HG02610 (cell line): ENCODE measurements around the gene LHFPL2.

Experiments
- ATAC-seq: cut with Tn5 transposase; IDR thresholded peaks from one replicate; pipeline ENCODE4 v1.9.1; 2021; ENCODE audit warnings: mild to moderate bottlenecking, moderate library complexity; ENCODE audit not compliant: unreplicated experiment

Gene LHFPL2

DNA sequence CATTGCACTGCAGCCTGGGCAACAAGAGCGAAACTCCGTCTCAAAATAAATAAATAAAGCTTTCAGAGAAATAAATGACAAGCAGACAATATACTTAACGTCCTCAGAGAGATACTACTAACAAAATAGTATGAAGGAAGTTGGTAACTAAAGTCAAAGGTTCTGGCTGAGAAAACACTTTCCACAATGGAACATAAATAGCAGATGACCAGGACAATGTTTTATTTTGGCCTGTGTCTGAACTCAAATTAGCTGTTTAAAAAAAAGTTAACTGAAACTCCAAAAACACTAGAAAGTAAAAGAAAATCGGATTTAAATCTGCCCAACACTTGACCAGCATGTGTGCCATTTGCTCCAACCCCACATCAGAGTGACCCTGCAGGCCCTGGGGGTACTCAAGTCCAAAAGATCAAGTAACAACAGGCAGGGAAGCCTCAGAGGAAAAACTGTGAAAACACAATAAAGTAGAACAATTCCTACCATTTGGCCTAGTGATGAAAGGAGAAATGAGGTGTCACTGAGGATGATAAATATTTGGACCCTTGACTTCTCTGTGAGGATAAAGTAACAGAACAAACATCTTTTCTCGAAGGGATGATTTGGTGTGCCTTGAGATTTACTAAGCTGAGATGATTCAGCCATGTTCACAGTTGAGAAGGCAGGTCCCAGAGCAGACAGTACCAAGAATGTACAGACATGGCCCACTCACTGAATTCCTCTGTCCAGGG lies 47.7 kb downstream of the LHFPL2 start:
- no peak for ATAC-seq

GRCh38 chr5:78598973-78599372 lies 49.6 kb downstream of the LHFPL2 start:
- no peak for ATAC-seq

DNA sequence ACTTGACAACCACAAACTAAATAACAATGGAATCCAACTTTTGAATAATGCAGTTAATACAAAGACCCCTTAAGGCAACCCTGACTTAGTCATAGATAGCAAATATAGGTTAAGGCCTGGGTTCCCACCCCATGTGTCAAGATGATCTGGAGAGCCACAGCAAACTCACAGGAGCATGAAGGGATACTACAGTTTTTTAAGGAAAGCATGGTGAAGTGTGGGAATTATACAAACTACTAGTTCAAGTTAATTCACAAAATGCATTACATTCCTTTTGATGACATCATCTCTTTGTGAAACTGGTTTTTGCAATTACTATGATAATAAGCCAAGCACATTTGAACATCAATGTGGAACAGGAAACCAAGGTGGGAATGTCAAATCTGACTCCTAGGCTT lies 50.6 kb downstream of the LHFPL2 start:
- ATAC-seq: no peak

DNA sequence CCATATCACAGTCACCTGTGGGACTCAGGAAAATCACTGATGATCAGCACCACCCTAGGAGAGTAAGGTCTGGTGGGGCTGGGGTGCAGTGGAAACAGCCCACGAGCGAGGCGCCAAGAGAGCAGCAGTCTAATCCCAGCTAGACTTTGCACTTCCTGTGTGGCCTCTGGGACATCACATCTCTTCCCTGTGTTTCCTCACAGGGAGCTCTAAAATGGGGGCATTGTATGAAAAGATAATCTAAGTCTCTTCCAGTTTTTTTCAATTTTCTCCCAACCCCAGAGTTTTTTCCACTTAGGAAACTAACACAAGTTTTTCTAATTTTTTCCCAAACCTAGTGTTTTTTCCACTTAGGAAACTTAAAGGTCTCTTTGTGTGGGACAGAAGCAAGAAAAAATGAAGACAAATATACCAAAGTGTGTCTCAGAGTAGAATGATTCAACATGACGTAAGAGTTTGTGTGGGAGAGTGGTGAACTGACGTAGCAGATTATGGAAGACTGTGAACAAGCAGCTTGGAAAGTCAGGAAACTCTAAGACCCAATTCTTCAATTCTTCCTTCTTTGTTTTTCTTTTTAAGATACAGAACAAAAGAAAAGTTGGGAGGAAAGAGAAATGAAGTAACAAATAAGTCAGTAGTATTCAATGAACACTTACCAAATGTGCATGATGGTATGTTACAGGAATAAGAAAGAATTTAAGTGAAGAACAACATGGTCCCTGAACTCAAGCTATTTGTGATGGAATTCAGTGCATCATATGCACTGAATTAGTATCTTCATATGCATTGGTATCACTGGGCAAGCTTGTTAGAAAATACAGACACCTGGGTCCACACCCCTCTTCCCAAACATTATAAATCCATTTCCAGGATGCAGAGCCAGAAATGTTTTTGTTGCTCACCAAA lies 51.3 kb downstream of the LHFPL2 start:
- no peak for ATAC-seq

GRCh38 chr5:78595458-78595921 lies 53.1 kb downstream of the LHFPL2 start:
- no peak for ATAC-seq

- ATAC-seq: no peak
Observed at GRCh38 chr5:78594610-78595457, 53.7 kb downstream of the LHFPL2 start.

- no peak for ATAC-seq
Observed at GRCh38 chr5:78594021-78594420, 54.6 kb downstream of the LHFPL2 start.

GRCh38 chr5:78593465-78593864 lies 55.1 kb downstream of the LHFPL2 start:
- ATAC-seq: no peak

GRCh38 chr5:78592735-78593386 lies 55.7 kb downstream of the LHFPL2 start:
- ATAC-seq: no peak

DNA sequence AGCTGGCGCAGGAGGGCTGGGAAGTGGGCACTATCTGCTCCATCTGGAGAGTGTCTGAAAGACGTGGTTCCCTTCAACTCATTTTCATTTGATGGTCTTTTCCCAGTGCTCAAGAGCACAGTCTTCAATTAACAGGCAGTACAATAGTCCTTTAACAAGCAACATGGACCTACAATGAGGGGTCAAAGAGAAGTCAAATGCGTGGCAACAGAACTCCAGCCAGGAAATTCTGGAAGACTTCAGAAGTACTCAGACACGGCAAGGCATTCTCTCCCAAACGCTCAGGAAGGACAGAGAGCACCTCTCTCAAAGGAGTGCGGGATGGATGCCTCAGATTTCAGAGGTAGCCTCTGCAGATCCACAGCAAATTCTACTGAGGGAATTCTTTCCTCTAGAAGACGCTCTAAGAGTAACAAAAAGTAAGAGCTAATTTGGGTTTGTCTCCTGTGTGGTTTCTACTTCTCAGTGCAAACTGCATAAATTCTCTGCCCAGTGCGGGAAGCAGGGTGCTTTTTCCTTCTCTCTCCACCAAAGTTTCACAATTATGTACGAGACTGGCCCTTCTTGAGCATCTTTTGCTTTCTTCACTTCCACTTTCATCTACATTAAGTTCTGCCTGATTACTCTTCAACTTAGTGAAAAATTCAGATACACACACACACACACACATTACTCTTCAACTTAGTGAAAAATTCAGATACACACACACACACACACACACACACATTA lies 56.4 kb downstream of the LHFPL2 start:
- peak; percentile 78 for ATAC-seq

- ATAC-seq: no peak
Observed at GRCh38 chr5:78591138-78591612, 57.4 kb downstream of the LHFPL2 start.

DNA sequence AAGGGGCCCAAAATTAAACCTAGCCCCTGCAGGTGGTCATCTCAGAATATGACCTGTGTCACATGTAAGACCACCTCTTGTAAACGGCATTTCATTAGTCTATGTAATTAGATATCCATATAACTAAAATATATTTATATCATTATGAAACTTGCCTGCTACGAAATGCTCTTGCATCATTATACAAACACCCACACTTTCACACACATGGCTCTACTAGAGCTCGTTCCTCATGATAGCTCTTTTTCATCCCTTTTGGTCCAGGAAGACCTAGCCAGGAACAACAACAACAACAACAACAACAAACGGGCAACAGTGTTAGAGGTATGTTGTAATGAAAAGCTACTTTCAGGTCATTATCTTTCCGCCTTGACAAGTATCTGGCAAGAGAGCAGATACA lies 58.6 kb downstream of the LHFPL2 start:
- ATAC-seq: no peak

DNA sequence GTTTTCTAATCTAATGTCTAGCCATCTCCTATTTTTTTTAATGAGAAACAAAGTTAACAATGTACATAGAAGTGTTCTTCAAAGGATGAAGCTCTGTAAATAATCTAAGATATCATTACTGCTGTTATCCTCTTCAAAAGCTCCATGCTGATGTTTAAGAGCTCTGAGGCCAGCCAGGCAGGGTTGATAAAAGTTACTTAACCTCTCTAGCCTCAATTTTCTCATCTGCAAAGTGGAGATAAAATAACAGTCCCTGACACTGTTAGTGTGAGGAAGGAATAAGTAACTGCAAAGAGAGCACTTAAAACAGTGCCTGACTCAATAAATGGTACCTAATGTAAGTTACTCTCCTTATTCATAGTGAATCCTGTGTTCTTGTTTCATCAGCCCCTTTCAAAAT lies 60.1 kb downstream of the LHFPL2 start:
- ATAC-seq: no peak

- ATAC-seq: no peak
Observed at GRCh38 chr5:78587775-78588291, 60.7 kb downstream of the LHFPL2 start.

DNA sequence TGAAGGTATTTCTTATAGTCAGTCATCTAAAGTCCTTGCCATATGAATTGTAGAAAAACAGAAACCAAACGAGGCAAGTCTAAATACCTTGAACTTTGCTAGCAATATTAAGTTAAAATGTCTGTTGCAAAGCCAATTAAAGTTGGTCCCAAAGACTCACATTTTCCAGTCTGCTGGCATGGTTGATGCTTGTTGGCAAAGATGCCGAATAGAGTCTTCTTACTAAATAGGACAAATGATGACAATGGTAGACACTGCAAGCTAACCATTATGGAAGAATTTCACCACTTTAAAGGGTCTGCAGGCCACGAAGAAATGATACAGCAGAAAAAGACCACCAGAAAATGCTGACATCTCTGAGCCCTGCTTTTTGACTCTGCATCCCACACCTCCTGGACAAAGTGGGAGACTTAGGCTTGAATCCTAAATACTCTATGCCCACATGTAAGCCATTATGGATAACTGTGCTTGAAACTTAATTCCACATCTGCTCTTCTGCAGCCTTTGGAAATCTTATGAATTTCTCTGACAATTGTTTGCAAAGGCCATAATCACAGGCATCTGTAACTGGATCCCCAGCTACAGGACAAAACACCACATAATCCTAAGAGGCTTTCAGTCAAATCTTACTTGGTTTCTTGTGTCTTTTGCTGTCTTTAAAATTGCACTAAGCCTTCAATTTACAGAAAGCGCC lies 61.3 kb downstream of the LHFPL2 start:
- ATAC-seq: no peak

GRCh38 chr5:78586251-78586650 lies 62.3 kb downstream of the LHFPL2 start:
- ATAC-seq: no peak

DNA sequence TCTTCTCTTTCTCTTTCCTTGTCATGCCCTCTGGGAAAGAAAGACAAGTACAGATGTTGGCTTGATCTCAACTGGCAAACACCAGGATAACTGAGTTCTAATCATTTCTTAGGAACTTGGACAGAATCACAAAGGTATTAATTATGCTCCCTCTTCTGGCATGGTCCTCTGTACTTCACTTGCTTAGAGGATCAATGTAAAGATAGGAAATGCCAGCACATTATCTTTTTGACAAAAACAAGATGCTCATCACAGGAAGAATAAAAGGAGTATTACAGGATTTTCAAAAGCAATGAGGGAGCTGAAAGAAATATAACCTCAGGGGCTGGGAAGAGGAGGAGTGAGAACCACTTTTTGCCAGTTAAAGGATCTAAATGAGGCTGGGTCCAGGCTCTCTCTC lies 70.6 kb downstream of the LHFPL2 start:
- no peak for ATAC-seq

- ATAC-seq: no peak
Observed at GRCh38 chr5:78577071-78577807, 71.3 kb downstream of the LHFPL2 start.
